ENCODE results near the gene RMND5B. TPM values are rescaled to one million over a fixed set of nuclear protein-coding genes. Genes with fewer than 3 reads are reported as not detected.

The RMND5B gene
- total RNA-seq, 4 donors from 2014 or later = 22.9 to 37.5 (median 27.7) TPM

- ATAC-seq (ENCODE audit: low FRiP score) (no peak), DNase-seq (ENCODE audit: low spot score) (no peak)
- TF ChIP-seq, protein P1, sequence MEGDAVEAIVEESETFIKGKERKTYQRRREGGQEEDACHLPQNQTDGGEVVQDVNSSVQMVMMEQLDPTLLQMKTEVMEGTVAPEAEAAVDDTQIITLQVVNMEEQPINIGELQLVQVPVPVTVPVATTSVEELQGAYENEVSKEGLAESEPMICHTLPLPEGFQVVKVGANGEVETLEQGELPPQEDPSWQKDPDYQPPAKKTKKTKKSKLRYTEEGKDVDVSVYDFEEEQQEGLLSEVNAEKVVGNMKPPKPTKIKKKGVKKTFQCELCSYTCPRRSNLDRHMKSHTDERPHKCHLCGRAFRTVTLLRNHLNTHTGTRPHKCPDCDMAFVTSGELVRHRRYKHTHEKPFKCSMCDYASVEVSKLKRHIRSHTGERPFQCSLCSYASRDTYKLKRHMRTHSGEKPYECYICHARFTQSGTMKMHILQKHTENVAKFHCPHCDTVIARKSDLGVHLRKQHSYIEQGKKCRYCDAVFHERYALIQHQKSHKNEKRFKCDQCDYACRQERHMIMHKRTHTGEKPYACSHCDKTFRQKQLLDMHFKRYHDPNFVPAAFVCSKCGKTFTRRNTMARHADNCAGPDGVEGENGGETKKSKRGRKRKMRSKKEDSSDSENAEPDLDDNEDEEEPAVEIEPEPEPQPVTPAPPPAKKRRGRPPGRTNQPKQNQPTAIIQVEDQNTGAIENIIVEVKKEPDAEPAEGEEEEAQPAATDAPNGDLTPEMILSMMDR (IDR thresholded peaks at IDR 0.05) = no peak
These were observed 37.7 kb upstream of the RMND5B start for GRCh38 chr5:178093134-178093533.

DNA sequence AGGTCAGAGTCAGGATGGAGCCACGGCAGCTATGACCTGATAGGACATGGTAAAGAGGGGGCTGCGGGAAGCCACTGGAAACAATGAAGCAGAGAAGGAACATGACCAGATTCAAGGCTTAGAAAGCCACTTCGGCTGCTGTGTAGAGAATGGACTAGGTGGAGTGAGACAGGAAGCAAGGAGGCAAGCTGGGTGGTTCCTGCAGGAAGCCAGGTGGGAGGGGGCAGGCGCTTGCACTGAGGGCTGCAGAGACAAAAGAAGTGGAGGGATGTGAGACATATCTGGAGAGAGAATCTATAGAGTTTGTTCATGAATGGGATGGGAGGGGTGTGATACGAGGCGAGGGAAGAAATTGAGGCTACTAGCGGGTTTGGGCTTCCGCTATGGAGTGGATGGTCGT, 36.5 kb upstream of the RMND5B start:
- DNase-seq (ENCODE audit: low spot score) = no peak
- no peak for ATAC-seq (ENCODE audit: low FRiP score)
- TF ChIP-seq, protein P1 (IDR thresholded peaks at IDR 0.05) = no peak

DNA sequence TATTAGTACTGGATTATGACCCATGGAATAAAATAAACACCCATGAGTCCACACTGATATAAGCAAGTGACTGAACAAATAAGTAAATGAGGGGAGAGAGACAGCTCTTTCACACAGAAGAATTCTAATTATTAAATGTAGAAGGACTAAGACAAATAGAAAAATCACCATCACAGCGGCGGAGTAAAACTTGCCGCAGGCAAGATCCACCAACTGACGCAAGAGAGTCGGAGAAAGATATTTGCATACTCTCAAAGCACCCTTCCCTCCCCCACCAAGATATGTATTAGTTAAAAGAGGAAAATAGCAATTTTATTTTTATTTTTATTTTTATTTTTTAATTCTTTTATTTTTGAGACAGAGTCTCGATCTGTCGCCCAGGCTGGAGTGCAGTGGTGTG, 32.1 kb upstream of the RMND5B start:
- no peak for DNase-seq (ENCODE audit: low spot score)
- no peak for ATAC-seq (ENCODE audit: low FRiP score)
- TF ChIP-seq, protein P1 (IDR thresholded peaks at IDR 0.05) = no peak

- DNase-seq (ENCODE audit: low spot score) (no peak), ATAC-seq (ENCODE audit: low FRiP score) (no peak)
- TF ChIP-seq, protein P1 (IDR thresholded peaks at IDR 0.05) = no peak
These were observed 27.2 kb upstream of the RMND5B start for GRCh38 chr5:178103612-178104011.

DNA sequence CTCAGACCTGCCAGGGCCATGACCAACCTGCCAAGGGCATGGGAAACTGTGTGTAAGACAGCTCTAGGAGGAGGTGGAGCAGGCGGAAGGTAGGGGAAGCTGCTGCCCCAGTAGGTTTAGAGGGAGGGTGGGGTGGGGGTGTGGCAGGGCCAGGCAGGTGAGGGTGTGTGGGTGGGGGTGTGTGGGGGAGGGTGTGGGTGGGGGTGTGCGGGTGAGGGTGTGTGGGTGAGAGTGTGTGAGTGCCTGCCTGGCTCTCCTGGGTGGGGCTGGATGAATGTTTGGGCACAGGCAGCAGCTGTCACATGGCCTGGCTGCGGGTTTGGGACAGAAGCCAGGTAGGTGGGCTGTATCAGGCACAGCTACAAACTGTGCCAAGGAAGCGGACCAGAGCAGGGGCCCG, 26.3 kb upstream of the RMND5B start:
- ATAC-seq (ENCODE audit: low FRiP score) = no peak
- no peak for DNase-seq (ENCODE audit: low spot score)
- TF ChIP-seq, protein P1 (IDR thresholded peaks at IDR 0.05) = no peak

DNA sequence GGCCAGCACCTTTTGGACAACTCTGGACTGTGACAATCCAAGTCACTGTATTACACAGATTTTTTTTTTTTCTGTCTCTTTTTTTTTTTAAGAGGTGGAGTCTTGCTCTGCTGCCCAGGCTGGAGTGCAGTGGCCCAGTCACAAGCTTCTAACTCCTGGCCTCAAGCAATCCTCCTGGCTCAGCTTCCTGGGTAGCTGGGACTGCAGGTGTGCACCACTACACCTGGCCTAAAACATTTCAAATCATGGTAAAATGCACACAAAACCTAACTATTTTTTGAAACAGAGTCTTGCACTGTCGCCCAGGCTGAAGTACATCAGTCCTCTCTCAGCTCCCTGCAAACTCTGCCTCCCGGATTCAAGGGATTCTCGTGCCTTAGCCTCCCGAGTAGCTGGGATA, 24.7 kb upstream of the RMND5B start:
- ATAC-seq (ENCODE audit: low FRiP score) = no peak
- TF ChIP-seq, protein P1 (IDR thresholded peaks at IDR 0.05) = no peak
- no peak for DNase-seq (ENCODE audit: low spot score)

GRCh38 chr5:178106556-178107239, 24.1 kb upstream of the RMND5B start:
- ATAC-seq (ENCODE audit: low FRiP score) (no peak), DNase-seq (ENCODE audit: low spot score) (no peak)
- TF ChIP-seq, protein P1 (IDR thresholded peaks at IDR 0.05) = no peak

Measured in omental fat pad (tissue), 4 donors.